NCI-H2081 treated with DMSO at 0.1 percent for 48 hours (cell line): ENCODE results near the gene BMP3.
"Not testable (repeated sequence)": the region's sequence is repeated elsewhere in the genome, so short reads cannot be mapped to it uniquely, and the experiment has no call there.

Experiments
- DNase-seq: peaks from one replicate; lab custom pipeline; 2025; lab: John Stamatoyannopoulos, UW

BMP3 gene, protein sequence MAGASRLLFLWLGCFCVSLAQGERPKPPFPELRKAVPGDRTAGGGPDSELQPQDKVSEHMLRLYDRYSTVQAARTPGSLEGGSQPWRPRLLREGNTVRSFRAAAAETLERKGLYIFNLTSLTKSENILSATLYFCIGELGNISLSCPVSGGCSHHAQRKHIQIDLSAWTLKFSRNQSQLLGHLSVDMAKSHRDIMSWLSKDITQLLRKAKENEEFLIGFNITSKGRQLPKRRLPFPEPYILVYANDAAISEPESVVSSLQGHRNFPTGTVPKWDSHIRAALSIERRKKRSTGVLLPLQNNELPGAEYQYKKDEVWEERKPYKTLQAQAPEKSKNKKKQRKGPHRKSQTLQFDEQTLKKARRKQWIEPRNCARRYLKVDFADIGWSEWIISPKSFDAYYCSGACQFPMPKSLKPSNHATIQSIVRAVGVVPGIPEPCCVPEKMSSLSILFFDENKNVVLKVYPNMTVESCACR

GRCh38 chr4:81030061-81030980 is at the start of gene BMP3:
TSS of gene BMP3 (plus strand) at chr4:81030708. CDS start at chr4:81031285, 577 bp downstream.
- no peak for DNase-seq

DNA sequence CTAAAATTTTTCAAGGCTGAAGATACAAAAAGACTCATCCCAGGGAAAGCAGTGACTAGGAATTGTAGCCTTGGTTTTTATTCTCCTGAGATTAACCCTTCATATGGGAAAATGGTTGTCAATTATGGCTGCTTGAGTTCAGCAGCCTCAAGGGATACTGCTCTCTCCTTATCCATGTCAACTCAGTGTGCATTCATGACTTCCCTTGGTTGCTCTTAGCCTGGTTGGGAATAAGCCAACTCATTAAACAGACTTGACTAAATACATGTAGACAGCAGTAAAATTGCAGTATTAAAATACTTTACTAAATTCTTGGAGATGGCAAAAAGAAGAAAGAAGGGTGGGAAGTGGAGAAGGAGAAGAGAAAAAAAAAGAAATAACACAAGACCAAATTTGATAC is 44.5 kb upstream of the BMP3 start:
- DNase-seq, result no peak

DNA sequence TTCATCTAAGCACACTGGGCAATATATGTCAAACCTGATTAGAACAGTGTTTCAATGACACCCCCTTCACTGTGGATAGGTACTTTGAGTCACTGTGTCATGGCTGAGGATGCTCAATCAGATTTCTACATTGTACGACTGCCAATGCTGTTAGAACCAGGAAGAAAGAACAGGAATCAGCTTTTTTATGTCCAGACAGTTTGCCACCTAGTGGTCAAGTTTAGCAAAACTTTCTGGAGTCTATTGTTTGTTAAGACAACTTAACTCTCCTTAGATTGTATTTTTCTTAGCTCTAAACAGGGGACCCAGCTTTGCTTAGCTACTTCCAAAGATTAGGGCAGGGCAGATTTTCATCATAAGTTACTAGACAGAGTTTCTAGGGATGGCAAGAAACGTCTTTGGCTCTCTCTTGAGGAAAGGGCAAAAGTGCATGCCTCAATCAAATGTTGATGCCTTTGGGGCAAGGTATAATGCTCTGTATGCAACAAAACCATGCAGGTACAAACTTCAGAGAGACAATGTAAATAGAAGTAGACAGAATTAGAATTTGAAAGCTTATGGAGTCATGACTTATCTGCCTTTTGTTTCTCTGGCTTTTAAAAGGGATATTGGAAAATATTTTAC is 40.5 kb upstream of the BMP3 start:
- peak; percentile 3 for DNase-seq

- DNase-seq, result no peak
Observed at GRCh38 chr4:80990851-80991250, 39.7 kb upstream of the BMP3 start.

- DNase-seq, result no peak
Observed at GRCh38 chr4:80999943-81000342, 30.6 kb upstream of the BMP3 start.

DNA sequence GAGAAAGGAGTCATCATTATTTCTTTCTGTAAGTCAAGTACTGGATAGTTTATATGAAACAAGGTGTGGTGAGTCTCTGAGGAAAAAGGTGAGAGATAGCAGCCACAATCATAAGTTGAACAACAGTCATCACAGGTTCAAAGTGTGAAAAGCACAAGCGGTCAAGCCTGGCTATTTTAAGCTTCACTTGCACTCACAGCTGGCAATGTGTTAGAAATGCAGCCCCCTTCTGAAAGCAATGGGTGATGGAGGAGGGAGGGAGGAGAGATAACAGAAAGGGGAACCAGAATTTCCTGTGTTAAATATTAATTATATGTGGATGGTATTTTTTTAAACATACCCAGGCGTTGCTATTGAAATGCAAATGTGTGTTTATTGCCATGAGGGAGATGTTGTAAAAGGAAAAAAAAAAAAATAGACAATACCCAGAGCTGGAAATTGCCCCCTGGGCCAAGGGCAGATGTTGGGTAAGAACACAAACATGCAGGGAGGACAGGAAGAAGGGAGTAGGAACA is 26.9 kb upstream of the BMP3 start:
- no peak for DNase-seq

- no peak for DNase-seq
Observed at GRCh38 chr4:81007417-81007816, 23.1 kb upstream of the BMP3 start.

- DNase-seq, result not testable (repeated sequence)
Observed at GRCh38 chr4:81016566-81016965, 13.9 kb upstream of the BMP3 start.

DNA sequence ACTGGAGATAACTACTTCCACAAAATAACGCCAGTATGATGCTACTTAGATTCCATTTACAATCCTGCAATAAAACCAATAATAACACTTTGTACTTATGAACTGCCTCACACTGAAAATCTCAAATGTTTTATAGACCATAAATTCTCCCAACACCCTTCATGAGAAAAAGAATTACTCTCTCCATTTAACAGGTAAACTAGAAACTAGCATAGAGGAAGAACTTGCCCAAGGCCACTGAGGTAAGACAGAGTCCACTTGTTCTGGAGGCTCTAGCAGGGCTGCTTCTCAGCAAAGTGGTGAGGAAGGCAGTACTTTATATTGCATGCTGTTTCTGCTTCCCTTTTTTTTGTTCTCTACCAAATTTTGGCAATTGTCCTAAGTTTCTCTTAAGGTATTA is 11.5 kb upstream of the BMP3 start:
- no peak for DNase-seq

- no peak for DNase-seq
Observed at GRCh38 chr4:81021142-81021944, 9.2 kb upstream of the BMP3 start.

DNA sequence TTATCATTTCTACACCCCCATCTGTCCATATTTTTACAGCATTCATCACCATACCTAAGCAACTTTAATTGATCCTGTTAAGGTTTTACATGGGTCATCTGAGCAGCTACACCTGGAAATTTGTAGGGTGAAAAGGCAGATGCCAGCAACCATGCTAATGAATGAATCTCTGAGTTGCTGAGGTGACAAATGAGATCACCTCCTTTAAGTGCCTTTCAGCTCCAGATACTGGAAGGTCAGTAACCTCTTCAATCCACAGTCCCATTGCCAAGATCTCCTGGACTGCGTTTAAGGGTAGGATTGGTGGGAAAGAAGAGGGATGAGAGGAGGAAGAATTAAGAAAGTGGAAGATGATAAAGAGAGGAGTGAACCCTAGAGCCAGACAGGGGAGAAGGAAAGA is 8.5 kb upstream of the BMP3 start:
- DNase-seq, result no peak

GRCh38 chr4:81023484-81023883 is 7.0 kb upstream of the BMP3 start:
- DNase-seq, result no peak

GRCh38 chr4:81030981-81031791 is 678 bp downstream of the BMP3 start:
- DNase-seq, result no peak

DNA sequence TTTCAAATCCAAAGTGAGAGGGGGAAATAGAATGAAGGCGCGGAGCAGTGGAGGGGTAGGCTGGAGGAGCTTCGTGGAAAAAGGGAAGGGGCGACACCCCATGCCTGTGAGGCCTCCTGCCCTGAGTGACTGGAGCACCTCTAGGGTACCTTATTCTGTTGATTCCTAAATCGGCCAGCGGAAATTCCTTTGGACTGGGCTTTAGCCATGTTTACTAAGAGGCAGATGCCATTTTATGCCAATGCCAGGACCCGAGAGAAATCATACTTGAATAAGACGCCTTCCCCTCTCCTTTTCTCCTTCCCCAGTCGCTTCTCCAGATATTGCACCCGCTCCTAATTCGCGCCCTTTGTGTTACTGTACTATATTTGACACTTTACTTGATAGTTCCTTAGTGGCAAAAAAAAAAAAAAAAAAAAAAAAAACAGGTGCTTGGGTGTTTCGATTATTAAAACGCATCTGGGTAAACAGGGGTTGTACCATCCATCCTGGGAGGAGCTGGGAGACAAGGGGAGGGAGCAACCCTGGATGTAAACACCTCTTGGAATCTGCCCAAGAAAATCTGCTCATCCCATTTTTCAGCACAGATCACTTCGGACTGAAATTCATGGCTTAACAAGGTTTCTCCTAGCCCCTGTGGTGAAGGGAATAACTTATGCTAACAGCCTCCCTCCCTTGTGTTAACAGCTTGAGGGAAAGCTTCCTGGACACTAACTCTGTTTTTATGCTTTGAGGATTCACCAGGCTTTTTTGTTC is 1.5 kb downstream of the BMP3 start:
- DNase-seq, result no peak

- no peak for DNase-seq
Observed at GRCh38 chr4:81032771-81033684, 2.5 kb downstream of the BMP3 start.

- no peak for DNase-seq
Observed at GRCh38 chr4:81038636-81039350, 8.3 kb downstream of the BMP3 start.

DNA sequence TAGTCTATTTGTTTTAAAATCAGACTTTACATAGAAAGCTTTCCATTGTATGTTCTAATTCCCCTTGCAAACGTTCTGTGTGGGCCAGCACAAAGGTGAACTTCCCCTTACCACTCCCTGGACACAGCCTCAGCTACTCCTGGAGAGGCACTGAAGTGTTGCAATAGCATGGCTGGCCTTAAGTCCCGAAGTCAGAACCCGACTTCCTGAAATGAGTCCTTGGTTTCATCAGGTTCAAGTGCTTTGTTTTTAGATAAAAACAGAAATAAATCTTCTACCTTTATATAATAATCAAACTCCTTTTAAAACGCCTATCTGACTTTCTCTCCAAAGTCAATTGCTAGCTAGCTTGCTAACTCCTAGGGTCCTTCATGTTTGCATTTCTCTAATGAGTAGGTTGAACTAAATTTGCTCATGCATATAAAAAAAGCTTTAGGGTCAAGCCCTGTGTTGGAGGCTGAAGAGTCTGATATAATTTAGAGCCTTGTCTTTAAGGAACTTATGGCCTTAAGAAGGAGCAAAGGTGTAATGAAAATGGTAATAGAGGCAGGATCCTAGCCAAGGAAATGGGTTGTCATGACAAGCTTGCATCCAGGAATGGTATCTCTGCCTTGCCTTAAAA is 9.0 kb downstream of the BMP3 start:
- no peak for DNase-seq
